Hepatocyte (in vitro differentiated cells): ENCODE results near the gene HAO2.

ENCODE experiments used
- CTCF ChIP-seq: fragments of 200-600 bp; sonication (generic); IDR thresholded peaks from 2 replicates; pipeline ENCODE4 v1.5.1; 2016; ENCODE audit warnings: antibody characterized with exemption, mild to moderate bottlenecking; ENCODE audit not compliant: poor library complexity
- EZH2 ChIP-seq: fragments of 200-600 bp; sonication (generic); IDR thresholded peaks from 2 replicates; pipeline ENCODE4 v1.6.1; 2016; ENCODE audit warnings: antibody characterized with exemption, mild to moderate bottlenecking, borderline replicate concordance
- EZH2phosphoT487 ChIP-seq: fragments of 200-600 bp; sonication (generic); IDR thresholded peaks from one replicate; pipeline ENCODE4 v1.6.1; 2018; ENCODE audit warnings: antibody characterized with exemption, mild to moderate bottlenecking, low read depth, moderate library complexity; ENCODE audit not compliant: unreplicated experiment, severe bottlenecking

GRCh38 chr1:119345398-119345797, 23.2 kb upstream of the HAO2 start:
- TF ChIP-seq CTCF (no peak), EZH2 (no peak), EZH2phosphoT487 (no peak)
